CD14-positive monocyte (primary cell): ENCODE data around the gene PNKD. TPM values are rescaled to one million over a fixed set of nuclear protein-coding genes. Genes with fewer than 3 reads are reported as not detected.

Source experiments
- DNase-seq, 3 donors: peaks; one replicate each; pipeline ENCODE4 v3.0.0-alpha.2; 2011 to 2022
- H2AFZ ChIP-seq: 2 replicates; pipeline ENCODE4 v1.6.0; 2012; ENCODE audit warnings: mild to moderate bottlenecking, low read depth, low read length, inconsistent platforms; ENCODE audit not compliant: insufficient read depth, poor library complexity, severe bottlenecking
- H3K27ac ChIP-seq, 2 donors: 1 replicate in 1 of 2; 2 replicates in 1 of 2; pipeline ENCODE4 v1.5.1; 2012 to 2013; ENCODE audit warnings: low read length in 2 of 2, control low read depth in 1 of 2, inconsistent platforms in 1 of 2, low read depth in 1 of 2, mild to moderate bottlenecking in 1 of 2
- H3K27me3 ChIP-seq, 2 donors: one replicate each; pipeline versions ENCODE4 v1.6.0 to v1.6.1; 2011 to 2013; ENCODE audit warnings: low read length in 2 of 2; ENCODE audit not compliant: control insufficient read depth in 2 of 2, insufficient read depth in 2 of 2
- H3K36me3 ChIP-seq, 2 donors: replicated peaks in 1 of 2; 1 replicate in 1 of 2; 2 replicates in 1 of 2; pipeline versions ENCODE4 v1.5.1 to v1.6.1; 2012 to 2013; ENCODE audit warnings: low read length in 2 of 2, control low read depth in 1 of 2, inconsistent platforms in 1 of 2, mild to moderate bottlenecking in 1 of 2; ENCODE audit not compliant: insufficient read depth in 2 of 2, control insufficient read depth in 1 of 2
- H3K4me1 ChIP-seq, 2 donors: 1 replicate in 1 of 2; 2 replicates in 1 of 2; pipeline versions ENCODE4 v1.5.1 to v1.6.1; 2012 to 2013; ENCODE audit warnings: low read length in 2 of 2, control low read depth in 1 of 2, inconsistent platforms in 1 of 2, mild to moderate bottlenecking in 1 of 2, moderate library complexity in 1 of 2; ENCODE audit not compliant: insufficient read depth in 2 of 2, control insufficient read depth in 1 of 2
- H3K4me2 ChIP-seq: replicated peaks from 2 replicates; pipeline ENCODE3; 2012; ENCODE audit warnings: low read length, moderate library complexity, mild to moderate bottlenecking; ENCODE audit not compliant: poor library complexity, severe bottlenecking; ENCODE audit errors: extremely low read depth
- H3K4me3 ChIP-seq, 3 experiments: fragments of 200-600 bp in 1 of 3; sonication (generic) in 1 of 3; replicated peaks in 1 of 3; 1 replicate in 2 of 3; 2 replicates in 1 of 3; pipeline ENCODE4 v1.5.1; 2011 to 2013; ENCODE audit warnings: low read length in 3 of 3, mild to moderate bottlenecking in 3 of 3, control low read depth in 2 of 3, low read depth in 2 of 3, inconsistent platforms in 1 of 3, moderate library complexity in 1 of 3
- H3K79me2 ChIP-seq: 2 replicates; pipeline ENCODE4 v1.6.0; 2012; ENCODE audit warnings: mild to moderate bottlenecking, control low read depth, inconsistent platforms, low read length, moderate library complexity; ENCODE audit not compliant: insufficient read depth
- H3K9ac ChIP-seq: 2 replicates; pipeline ENCODE4 v1.6.0; 2017; ENCODE audit warnings: low read length, mild to moderate bottlenecking; ENCODE audit not compliant: insufficient read depth, poor library complexity, severe bottlenecking
- H3K9me3 ChIP-seq, 2 donors: replicated peaks in 1 of 2; 1 replicate in 1 of 2; 2 replicates in 1 of 2; pipeline versions ENCODE4 v1.5.1 to v1.6.1; 2012 to 2013; ENCODE audit warnings: low read length in 2 of 2, control low read depth in 1 of 2; ENCODE audit not compliant: control insufficient read depth in 1 of 2, insufficient read depth in 1 of 2
- H4K20me1 ChIP-seq: 2 replicates; pipeline ENCODE4 v1.6.0; 2012; ENCODE audit warnings: mild to moderate bottlenecking, low read length, control low read depth, moderate library complexity; ENCODE audit not compliant: insufficient read depth
- H3K27ac Mint-ChIP-seq, 7 donors: one replicate each; pipeline ENCODE4 v1.8.0; 2020; ENCODE audit warnings: mild to moderate bottlenecking in 7 of 7, mixed read lengths in 7 of 7, moderate library complexity in 6 of 7, inconsistent platforms in 2 of 7
- H3K27me3 Mint-ChIP-seq, 3 donors: one replicate each; pipeline ENCODE4 v1.8.0; 2021 to 2022; ENCODE audit warnings: low read depth in 3 of 3, mild to moderate bottlenecking in 3 of 3, mixed read lengths in 3 of 3, moderate library complexity in 3 of 3, inconsistent platforms in 1 of 3
- H3K36me3 Mint-ChIP-seq, 2 donors: one replicate each; pipeline ENCODE4 v1.8.0; 2020; ENCODE audit warnings: mixed read lengths in 2 of 2, inconsistent platforms in 1 of 2, mild to moderate bottlenecking in 1 of 2
- H3K4me1 Mint-ChIP-seq: one replicate; pipeline ENCODE4 v1.8.0; 2020; ENCODE audit warnings: mild to moderate bottlenecking, mixed read lengths
- H3K4me3 Mint-ChIP-seq, 2 donors: one replicate each; pipeline ENCODE4 v1.8.0; 2020; ENCODE audit warnings: mild to moderate bottlenecking in 2 of 2, mixed read lengths in 2 of 2, moderate library complexity in 1 of 2
- H3K9me3 Mint-ChIP-seq, 7 donors: one replicate each; pipeline ENCODE4 v1.8.0; 2020 to 2022; ENCODE audit warnings: mixed read lengths in 7 of 7, mild to moderate bottlenecking in 6 of 7, moderate library complexity in 6 of 7, inconsistent platforms in 2 of 7
- CTCF ChIP-seq: fragments of 200-600 bp; IDR thresholded peaks from one replicate; pipeline ENCODE4 v1.8.0; 2022; ENCODE audit warnings: antibody characterized with exemption, mild to moderate bottlenecking
- WGBS: methylation state at CpG from one replicate; pipeline ENCODE4 v1.1.5; 2013; ENCODE audit warnings: missing lambda C conversion rate; ENCODE audit not compliant: insufficient coverage; 5-methylcytosine and 5-hydroxymethylcytosine counted together
- intact Hi-C, 2 donors: fragments of 100-400 bp; cut with micrococcal nuclease; formaldehyde crosslinking; loops; one replicate each; pipeline versions ENCODE4 v1.15.0 to v1.15.1; 2023
- polyA plus RNA-seq, 3 donors: library from polyadenylated mRNA; depleted of rRNA in 1 of 3; unstranded in 2 of 3; stranded (reverse) in 1 of 3; fragments of 300-500 nt in 2 of 3; fragments of >200 nt in 1 of 3; fragmentation: Illumina TruSeq in 2 of 3; gene quantifications; 1 replicate in 2 of 3; 2 replicates in 1 of 3; pipeline ENCODE4 v1.2.3, GENCODE V29; 2012 to 2021

The PNKD gene
- polyA plus RNA-seq, 3 donors, result 79.8 to 92.0 (median 88.2) TPM

- peak overlapping the region; percentile 95 to 99 for H3K4me3 Mint-ChIP-seq
- under 1% methylated on average over 19 of the region's 24 CpGs for WGBS
- H3K4me1 ChIP-seq, result peaks cover 80 to 87% of the 10 kb centered on the region in 2 donors
- peak overlapping the region; percentile 97 for H3K4me2 ChIP-seq
- H3K36me3 ChIP-seq, result no peaks in the 10 kb centered on the region
- peaks cover 7% of the 10 kb centered on the region for H4K20me1 ChIP-seq
- peaks cover 6 to 15% of the 10 kb centered on the region in 2 donors for H3K36me3 Mint-ChIP-seq
- no peaks in the 10 kb centered on the region for H3K9me3 Mint-ChIP-seq
- no peak for TF ChIP-seq CTCF
- H3K4me1 Mint-ChIP-seq, result peaks cover 82% of the 10 kb centered on the region
- no peaks in the 10 kb centered on the region for H3K9me3 ChIP-seq
- H3K27me3 Mint-ChIP-seq, result peaks cover 0 to 6% (median 0%) of the 10 kb centered on the region in 3 donors
- DNase-seq, result peak in 2 of 3 donors; percentile 67 to 75
- H3K27me3 ChIP-seq, result no peaks in the 10 kb centered on the region
- peak overlapping the region; percentile 91 to 94 for H3K27ac ChIP-seq
- peak overlapping the region; percentile 78 to 95 (median 94) for H3K4me3 ChIP-seq
- intact Hi-C loops, result loop anchor here in 1 of 2 donors (2.0 kb wide), 1 partner anchor 15 kb away; no protein-coding TSS in a partner anchor
- H3K79me2 ChIP-seq, result peaks cover 42% of the 10 kb centered on the region
- peak overlapping the region; percentile 79 for H3K9ac ChIP-seq
- peak overlapping the region; percentile 68 for H2AFZ ChIP-seq
- peak overlapping the region; percentile 82 to 98 (median 94) for H3K27ac Mint-ChIP-seq
Measured at GRCh38 chr2:218323526-218324472, 53.5 kb downstream of the PNKD start.

- no peak overlapping the region for H2AFZ ChIP-seq
- Mint-ChIP-seq H3K4me3 (peak overlapping the region in 1 of 2 donors; percentile 49), H3K9me3 (no peaks in the 10 kb centered on the region), H3K27me3 (peaks cover 0 to 7% (median 0%) of the 10 kb centered on the region in 3 donors), H3K27ac (peak overlapping the region in 2 of 7 donors; percentile 25 to 85), H3K36me3 (peaks cover 15 to 24% of the 10 kb centered on the region in 2 donors), H3K4me1 (peaks cover 89% of the 10 kb centered on the region)
- H3K4me2 ChIP-seq, result peak overlapping the region; percentile 10
- no peak for TF ChIP-seq CTCF
- peak overlapping the region in 1 of 3 experiments; percentile 12 for H3K4me3 ChIP-seq
- no peaks in the 10 kb centered on the region for H3K9me3 ChIP-seq
- no peaks in the 10 kb centered on the region for H3K27me3 ChIP-seq
- no CpG with 5 or more reads among the region's 4 CpGs for WGBS
- no peak for DNase-seq
- no peaks in the 10 kb centered on the region for H3K36me3 ChIP-seq
- intact Hi-C loops, result loop anchor here in 1 of 2 donors (5.0 kb wide), 1 partner anchor 37 kb away; no protein-coding TSS in a partner anchor
- H3K4me1 ChIP-seq, result peaks cover 87 to 95% of the 10 kb centered on the region in 2 donors
- H3K9ac ChIP-seq, result no peak overlapping the region
- peaks cover 60% of the 10 kb centered on the region for H3K79me2 ChIP-seq
- peaks cover 7% of the 10 kb centered on the region for H4K20me1 ChIP-seq
- H3K27ac ChIP-seq, result no peak overlapping the region
Measured at GRCh38 chr2:218325566-218326160, 55.3 kb downstream of the PNKD start.
